Measurements from ENCODE around the gene POLG2. TPM values are rescaled to one million over a fixed set of nuclear protein-coding genes. Genes with fewer than 3 reads are reported as not detected.
A peak's percentile ranks its signal among the peaks of the same experiment; 100 is the strongest.

The POLG2 gene
- total and polyA plus RNA-seq, 9 of the 15 experiments (the other 6 are each of a cell fraction or from before 2014, with no cell fraction given) = 13.4 to 44.8 (median 37.0) TPM

GRCh38 chr17:64499805-64500486 is 3.1 kb upstream of the POLG2 start (continued):
- no peak for TF ChIP-seq CREB3L1 (IDR thresholded peaks at IDR 0.05; ENCODE audit: borderline replicate concordance, low read depth)
- no peak for TF ChIP-seq ZNF24 (IDR thresholded peaks at IDR 0.05)
- TF ChIP-seq TGIF2 (CRISPR knock-in tag; IDR thresholded peaks at IDR 0.05) = 0 out of 2 replicates have a peak, but pooled peaks have one; percentile 65
- 0 out of 2 replicates have a peak, but pooled peaks have one; percentile 4 for TF ChIP-seq AFF4 (CRISPR knock-in tag; IDR thresholded peaks at IDR 0.05)
- peak; percentile 57; the same call in 1 of the 2 replicates for TF ChIP-seq HMGXB4 (CRISPR knock-in tag; IDR thresholded peaks at IDR 0.05)
